LNCaP clone FGC (cell line): ENCODE data around the gene OR51M1.
A peak's percentile ranks its signal among the peaks of the same experiment; 100 is the strongest.

ENCODE experiments used
- DNase-seq: peaks from one replicate; pipeline ENCODE4 v3.0.0-alpha.2; 2011; ENCODE audit warnings: low read depth
- H3K4me3 ChIP-seq: 2 replicates; pipeline ENCODE4 v1.5.1; 2011; ENCODE audit warnings: mild to moderate bottlenecking, low read depth, low read length, control low read depth
- TF ChIP-seq, protein P1 (sequence below): IDR thresholded peaks from 2 replicates; pipeline ENCODE4 v1.5.1; 2012; ENCODE audit warnings: mild to moderate bottlenecking; ENCODE audit not compliant: control insufficient read depth, insufficient read depth; ENCODE audit errors: extremely low read depth

Gene OR51M1

DNA sequence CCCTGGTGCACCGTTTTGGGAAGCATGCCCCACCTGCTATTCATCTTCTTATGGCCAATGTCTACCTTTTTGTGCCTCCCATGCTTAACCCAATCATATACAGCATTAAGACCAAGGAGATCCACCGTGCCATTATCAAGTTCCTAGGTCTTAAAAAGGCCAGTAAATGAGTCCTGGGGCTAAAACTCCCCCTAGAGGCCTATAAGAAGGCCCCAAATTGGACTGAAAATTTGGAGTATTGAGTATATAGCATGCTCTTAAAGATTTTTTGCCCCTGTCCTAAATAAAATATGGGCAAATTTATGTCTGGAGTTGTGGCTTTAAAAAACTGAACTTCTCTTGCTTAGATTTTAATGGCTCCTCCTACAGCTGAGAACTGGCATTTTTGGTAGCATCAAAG lies 6.6 kb downstream of the OR51M1 start:
- DNase-seq, result no peak
- TF ChIP-seq, protein P1, sequence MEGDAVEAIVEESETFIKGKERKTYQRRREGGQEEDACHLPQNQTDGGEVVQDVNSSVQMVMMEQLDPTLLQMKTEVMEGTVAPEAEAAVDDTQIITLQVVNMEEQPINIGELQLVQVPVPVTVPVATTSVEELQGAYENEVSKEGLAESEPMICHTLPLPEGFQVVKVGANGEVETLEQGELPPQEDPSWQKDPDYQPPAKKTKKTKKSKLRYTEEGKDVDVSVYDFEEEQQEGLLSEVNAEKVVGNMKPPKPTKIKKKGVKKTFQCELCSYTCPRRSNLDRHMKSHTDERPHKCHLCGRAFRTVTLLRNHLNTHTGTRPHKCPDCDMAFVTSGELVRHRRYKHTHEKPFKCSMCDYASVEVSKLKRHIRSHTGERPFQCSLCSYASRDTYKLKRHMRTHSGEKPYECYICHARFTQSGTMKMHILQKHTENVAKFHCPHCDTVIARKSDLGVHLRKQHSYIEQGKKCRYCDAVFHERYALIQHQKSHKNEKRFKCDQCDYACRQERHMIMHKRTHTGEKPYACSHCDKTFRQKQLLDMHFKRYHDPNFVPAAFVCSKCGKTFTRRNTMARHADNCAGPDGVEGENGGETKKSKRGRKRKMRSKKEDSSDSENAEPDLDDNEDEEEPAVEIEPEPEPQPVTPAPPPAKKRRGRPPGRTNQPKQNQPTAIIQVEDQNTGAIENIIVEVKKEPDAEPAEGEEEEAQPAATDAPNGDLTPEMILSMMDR, result peak; percentile 8; the same call in 1 of the 2 replicates
- H3K4me3 ChIP-seq, result no peak overlapping the region

DNA sequence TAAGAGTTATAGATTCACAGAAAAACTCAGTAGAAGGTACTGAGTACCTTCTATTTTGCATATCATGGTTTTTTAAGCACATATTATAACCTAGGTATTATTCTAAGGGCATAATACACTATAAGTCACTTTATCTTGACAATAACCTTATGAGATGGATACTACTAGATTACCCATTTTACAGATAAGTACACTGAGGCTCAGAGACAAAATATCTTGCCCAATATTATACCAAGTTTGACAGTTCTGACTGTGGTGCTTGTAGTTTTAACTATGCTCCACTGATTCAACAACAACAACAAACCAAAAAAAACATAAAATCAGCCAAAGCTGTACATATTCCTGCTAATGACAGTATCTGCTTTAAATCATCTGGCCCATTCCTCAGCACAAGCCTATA lies 10.5 kb downstream of the OR51M1 start:
- DNase-seq, result no peak
- TF ChIP-seq, protein P1, result no peak
- H3K4me3 ChIP-seq, result no peak overlapping the region

DNA sequence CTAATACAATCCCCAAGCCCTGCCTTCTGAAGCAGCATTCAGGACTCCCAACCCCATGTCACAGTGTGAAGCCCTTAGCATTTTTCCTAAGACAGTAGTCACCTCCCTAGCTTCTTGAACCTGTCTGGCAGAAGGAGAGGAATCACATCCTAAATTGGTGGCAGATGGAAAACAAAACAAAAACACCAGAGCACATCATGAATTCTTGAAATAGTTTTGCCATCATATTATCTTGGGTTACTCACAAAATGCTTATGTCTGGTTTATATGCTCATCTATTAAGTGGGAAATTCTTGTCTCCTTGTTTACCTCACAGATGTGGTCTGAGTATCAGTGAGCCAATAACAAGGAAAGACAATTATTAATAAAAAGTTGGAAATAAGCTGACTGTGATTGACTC lies 15.3 kb downstream of the OR51M1 start:
- no peak for DNase-seq
- TF ChIP-seq, protein P1, result no peak
- no peak overlapping the region for H3K4me3 ChIP-seq

DNA sequence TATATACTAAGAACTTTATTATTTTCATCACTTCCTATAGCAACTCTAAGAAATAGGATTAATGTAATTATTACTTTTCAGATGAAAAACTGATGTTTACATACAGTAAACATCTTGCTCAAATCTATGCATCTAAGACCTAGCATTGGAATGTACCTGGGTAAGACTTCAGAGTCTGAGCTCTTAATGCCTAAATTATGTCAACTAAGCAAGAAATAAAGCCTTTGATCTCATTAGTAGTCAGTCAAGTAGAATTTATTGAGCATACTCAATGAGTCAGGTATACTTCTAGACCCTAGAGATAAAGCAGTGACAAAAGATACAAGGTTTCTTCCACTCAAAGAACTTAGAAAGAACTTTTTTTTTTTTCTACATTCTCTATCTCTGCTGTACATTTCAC lies 21.6 kb downstream of the OR51M1 start:
- no peak for DNase-seq
- TF ChIP-seq, protein P1, result no peak
- no peak overlapping the region for H3K4me3 ChIP-seq

DNA sequence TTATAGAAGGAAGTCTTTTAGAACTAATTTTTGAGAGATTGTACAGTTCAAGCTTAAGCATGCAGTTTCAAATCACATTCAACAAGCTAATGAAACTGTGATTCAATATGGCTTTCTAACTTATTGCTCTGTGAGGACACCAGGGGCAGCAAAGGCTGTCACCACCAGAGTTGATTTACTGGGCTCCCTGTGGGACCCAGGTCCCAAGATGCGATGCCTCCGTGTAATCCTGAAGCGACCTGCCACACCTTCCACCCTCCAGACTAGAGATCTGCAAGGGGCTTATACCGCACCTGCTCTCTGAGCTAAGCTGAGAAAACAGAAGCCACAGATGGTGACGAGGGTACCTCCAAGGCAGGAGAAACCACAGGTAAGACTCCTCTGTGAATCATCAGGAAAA lies 37.4 kb downstream of the OR51M1 start:
- H3K4me3 ChIP-seq, result no peak overlapping the region
- no peak for DNase-seq
- TF ChIP-seq, protein P1, result no peak

DNA sequence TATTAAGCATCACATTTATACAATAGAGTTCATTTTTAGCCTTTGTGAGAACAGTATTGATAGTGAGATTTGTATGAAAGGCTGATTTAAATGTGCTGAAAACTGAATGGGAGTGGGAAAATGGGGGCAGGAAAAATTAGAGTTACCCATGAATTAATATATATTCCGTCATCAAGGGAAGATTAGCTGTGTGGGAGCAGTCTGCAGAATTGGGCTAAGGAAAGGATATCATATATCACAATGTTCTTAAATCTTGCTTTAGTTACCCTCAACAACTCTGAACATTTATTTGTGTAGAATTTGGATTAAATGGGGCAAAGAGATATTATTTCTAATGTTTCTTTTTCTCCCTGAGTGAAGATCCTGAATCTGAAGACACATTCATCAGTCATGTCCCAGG lies 38.2 kb downstream of the OR51M1 start, which contains the start of gene OR51Q1:
TSS of gene OR51Q1 (plus strand) at position 301 of the 400 bp plus-strand sequence. CDS start at position 391, 90 bp downstream.
- no peak for DNase-seq
- H3K4me3 ChIP-seq, result no peak within 1 kb of the TSS
- TF ChIP-seq, protein P1, result no peak

DNA sequence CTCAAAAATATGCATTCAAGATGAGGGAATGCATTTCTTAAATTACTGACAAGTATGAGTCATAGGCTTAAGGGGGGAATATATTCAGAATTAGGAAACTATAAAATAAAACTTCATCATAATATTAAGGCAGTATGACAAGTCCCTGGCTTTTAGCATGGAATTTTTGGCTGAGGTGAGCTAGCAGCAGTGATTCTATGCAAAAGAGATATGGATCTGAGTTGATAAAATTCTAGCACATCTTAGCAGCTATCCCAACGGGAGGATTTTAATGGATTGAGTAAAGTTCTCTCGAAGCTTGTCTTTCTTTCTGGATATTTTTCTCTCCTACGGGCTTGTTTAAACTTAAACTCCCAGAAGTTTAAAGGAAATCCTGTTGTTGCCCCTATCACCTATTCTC lies 39.5 kb downstream of the OR51M1 start:
- TF ChIP-seq, protein P1, result no peak
- no peak for DNase-seq
- H3K4me3 ChIP-seq, result no peak overlapping the region
